Measurements from ENCODE around the gene TPX2.

Gene TPX2

DNA sequence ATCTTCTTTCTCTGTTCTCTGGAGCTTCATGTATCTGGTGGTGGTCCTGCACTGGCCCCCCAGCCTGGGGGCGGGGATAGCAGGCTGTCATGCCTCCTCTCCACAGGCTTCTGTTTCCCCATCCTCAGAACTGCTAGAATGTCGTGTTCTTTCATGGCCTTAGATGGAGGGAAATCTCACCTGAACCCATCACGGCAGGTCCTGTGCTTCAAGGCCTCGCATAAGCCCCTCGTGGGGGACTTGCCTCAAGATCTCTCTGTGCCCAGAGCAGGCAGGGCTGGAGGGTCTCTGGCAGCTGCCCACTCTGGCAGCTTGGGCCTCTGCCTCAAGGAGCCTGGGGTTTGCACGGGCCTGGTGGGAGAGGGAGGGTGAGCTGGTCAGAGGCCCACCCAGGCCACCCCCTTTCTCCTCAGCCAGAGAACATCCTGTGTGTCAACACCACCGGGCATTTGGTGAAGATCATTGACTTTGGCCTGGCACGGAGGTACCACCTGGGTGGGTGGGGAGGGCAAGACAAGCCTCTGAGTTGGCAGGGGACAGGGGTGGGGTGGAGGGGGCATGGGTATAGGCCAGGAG is 91.4 kb downstream of the TPX2 start:
- TF ChIP-seq, protein P1, sequence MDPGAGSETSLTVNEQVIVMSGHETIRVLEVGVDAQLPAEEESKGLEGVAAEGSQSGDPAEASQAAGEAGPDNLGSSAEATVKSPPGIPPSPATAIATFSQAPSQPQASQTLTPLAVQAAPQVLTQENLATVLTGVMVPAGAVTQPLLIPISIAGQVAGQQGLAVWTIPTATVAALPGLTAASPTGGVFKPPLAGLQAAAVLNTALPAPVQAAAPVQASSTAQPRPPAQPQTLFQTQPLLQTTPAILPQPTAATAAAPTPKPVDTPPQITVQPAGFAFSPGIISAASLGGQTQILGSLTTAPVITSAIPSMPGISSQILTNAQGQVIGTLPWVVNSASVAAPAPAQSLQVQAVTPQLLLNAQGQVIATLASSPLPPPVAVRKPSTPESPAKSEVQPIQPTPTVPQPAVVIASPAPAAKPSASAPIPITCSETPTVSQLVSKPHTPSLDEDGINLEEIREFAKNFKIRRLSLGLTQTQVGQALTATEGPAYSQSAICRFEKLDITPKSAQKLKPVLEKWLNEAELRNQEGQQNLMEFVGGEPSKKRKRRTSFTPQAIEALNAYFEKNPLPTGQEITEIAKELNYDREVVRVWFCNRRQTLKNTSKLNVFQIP (CRISPR knock-in tag; IDR thresholded peaks at IDR 0.05; ENCODE audit: borderline replicate concordance, low read depth) = no peak
- TF ChIP-seq ZNF70 (CRISPR knock-in tag; IDR thresholded peaks at IDR 0.05) = no peak
- no peak for TF ChIP-seq ZNF8 (CRISPR knock-in tag; IDR thresholded peaks at IDR 0.05)
- TF ChIP-seq BACH2 (CRISPR knock-in tag; IDR thresholded peaks at IDR 0.05; ENCODE audit: borderline replicate concordance) = no peak
- no peak for TF ChIP-seq ARNTL (CRISPR knock-in tag; IDR thresholded peaks at IDR 0.05; ENCODE audit: borderline replicate concordance, low read depth)
- TF ChIP-seq SNAI2 (CRISPR knock-in tag; IDR thresholded peaks at IDR 0.05) = no peak
- no peak for TF ChIP-seq ESRRG (CRISPR knock-in tag; IDR thresholded peaks at IDR 0.05)
- no peak for TF ChIP-seq OSR1 (CRISPR knock-in tag; IDR thresholded peaks at IDR 0.05)
- no peak for TF ChIP-seq CSRNP3 (CRISPR knock-in tag; IDR thresholded peaks at IDR 0.05)
- TF ChIP-seq, protein P2, sequence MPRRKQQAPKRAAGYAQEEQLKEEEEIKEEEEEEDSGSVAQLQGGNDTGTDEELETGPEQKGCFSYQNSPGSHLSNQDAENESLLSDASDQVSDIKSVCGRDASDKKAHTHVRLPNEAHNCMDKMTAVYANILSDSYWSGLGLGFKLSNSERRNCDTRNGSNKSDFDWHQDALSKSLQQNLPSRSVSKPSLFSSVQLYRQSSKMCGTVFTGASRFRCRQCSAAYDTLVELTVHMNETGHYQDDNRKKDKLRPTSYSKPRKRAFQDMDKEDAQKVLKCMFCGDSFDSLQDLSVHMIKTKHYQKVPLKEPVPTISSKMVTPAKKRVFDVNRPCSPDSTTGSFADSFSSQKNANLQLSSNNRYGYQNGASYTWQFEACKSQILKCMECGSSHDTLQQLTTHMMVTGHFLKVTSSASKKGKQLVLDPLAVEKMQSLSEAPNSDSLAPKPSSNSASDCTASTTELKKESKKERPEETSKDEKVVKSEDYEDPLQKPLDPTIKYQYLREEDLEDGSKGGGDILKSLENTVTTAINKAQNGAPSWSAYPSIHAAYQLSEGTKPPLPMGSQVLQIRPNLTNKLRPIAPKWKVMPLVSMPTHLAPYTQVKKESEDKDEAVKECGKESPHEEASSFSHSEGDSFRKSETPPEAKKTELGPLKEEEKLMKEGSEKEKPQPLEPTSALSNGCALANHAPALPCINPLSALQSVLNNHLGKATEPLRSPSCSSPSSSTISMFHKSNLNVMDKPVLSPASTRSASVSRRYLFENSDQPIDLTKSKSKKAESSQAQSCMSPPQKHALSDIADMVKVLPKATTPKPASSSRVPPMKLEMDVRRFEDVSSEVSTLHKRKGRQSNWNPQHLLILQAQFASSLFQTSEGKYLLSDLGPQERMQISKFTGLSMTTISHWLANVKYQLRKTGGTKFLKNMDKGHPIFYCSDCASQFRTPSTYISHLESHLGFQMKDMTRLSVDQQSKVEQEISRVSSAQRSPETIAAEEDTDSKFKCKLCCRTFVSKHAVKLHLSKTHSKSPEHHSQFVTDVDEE (CRISPR knock-in tag; IDR thresholded peaks at IDR 0.05) = no peak
- TF ChIP-seq PPARA (CRISPR knock-in tag; IDR thresholded peaks at IDR 0.05; ENCODE audit: borderline replicate concordance) = no peak
- no peak for TF ChIP-seq ZC3H10 (CRISPR knock-in tag; IDR thresholded peaks at IDR 0.05)
- no peak for TF ChIP-seq PATZ1 (CRISPR knock-in tag; IDR thresholded peaks at IDR 0.05; ENCODE audit: borderline replicate concordance)
- no peak for TF ChIP-seq ZNF565 (CRISPR knock-in tag; conservative IDR thresholded peaks at IDR 0.05; ENCODE audit: low read depth)
- no peak for TF ChIP-seq TOX (CRISPR knock-in tag; IDR thresholded peaks at IDR 0.05; ENCODE audit: borderline replicate concordance)
- no peak for TF ChIP-seq TCF4 (CRISPR knock-in tag; IDR thresholded peaks at IDR 0.05; ENCODE audit: borderline replicate concordance)
- no peak for TF ChIP-seq ZFP30 (CRISPR knock-in tag; IDR thresholded peaks at IDR 0.05)
- no peak for TF ChIP-seq CSDC2 (CRISPR knock-in tag; IDR thresholded peaks at IDR 0.05)
- no peak for TF ChIP-seq RARB (CRISPR knock-in tag; IDR thresholded peaks at IDR 0.05)
- no peak for TF ChIP-seq ISL1 (CRISPR knock-in tag; IDR thresholded peaks at IDR 0.05)
- no peak for ATAC-seq

DNA sequence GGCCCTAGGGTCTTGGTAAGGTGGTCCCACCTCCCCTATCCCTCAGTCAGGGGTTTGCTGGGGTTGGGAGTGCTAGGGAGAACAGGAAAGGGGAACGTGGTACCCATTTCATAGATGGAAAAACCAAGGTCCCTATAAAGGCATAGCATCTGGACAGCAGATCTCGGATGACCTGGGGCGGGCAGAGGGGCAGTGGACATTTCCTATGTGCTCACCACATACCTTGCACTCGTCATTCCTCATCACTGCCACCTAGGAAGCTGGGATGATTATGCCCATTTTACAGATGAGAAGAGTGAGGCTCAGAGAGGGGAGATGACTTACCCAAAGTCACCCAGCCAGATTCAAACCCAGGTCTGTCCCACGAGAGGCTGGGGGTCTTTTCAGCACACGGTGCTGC is 92.1 kb downstream of the TPX2 start:
- no peak for TF ChIP-seq RARB (CRISPR knock-in tag; IDR thresholded peaks at IDR 0.05)
- TF ChIP-seq, protein P3, sequence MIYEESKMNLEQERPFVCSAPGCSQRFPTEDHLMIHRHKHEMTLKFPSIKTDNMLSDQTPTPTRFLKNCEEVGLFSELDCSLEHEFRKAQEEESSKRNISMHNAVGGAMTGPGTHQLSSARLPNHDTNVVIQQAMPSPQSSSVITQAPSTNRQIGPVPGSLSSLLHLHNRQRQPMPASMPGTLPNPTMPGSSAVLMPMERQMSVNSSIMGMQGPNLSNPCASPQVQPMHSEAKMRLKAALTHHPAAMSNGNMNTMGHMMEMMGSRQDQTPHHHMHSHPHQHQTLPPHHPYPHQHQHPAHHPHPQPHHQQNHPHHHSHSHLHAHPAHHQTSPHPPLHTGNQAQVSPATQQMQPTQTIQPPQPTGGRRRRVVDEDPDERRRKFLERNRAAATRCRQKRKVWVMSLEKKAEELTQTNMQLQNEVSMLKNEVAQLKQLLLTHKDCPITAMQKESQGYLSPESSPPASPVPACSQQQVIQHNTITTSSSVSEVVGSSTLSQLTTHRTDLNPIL (CRISPR knock-in tag; IDR thresholded peaks at IDR 0.05; ENCODE audit: low read depth) = no peak

DNA sequence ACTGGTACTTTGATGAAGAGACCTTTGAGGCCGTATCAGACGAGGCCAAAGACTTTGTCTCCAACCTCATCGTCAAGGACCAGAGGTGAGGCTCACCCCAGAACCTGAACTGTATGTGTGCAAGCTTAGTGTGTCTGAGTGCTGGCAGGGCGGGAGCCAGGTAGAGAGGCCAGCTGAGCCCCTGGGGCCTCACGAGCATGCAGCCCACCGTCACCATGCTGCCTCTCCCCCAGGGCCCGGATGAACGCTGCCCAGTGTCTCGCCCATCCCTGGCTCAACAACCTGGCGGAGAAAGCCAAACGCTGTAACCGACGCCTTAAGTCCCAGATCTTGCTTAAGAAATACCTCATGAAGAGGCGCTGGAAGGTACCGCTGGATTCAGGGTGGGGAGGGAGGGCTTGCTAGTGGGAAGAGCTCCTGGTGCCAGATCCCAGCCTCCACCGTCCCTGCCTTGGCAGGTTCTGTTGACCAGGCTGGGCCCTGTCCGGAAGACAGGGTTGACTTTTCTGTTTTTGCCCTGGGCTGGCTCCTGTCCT is 92.7 kb downstream of the TPX2 start:
- no peak for ATAC-seq
- TF ChIP-seq ARNTL (CRISPR knock-in tag; IDR thresholded peaks at IDR 0.05; ENCODE audit: borderline replicate concordance, low read depth) = no peak
- TF ChIP-seq CSRNP3 (CRISPR knock-in tag; IDR thresholded peaks at IDR 0.05) = no peak
- no peak for TF ChIP-seq ZFP30 (CRISPR knock-in tag; IDR thresholded peaks at IDR 0.05)
- TF ChIP-seq PPARA (CRISPR knock-in tag; IDR thresholded peaks at IDR 0.05; ENCODE audit: borderline replicate concordance) = no peak
- no peak for TF ChIP-seq ESRRG (CRISPR knock-in tag; IDR thresholded peaks at IDR 0.05)
- no peak for TF ChIP-seq BACH2 (CRISPR knock-in tag; IDR thresholded peaks at IDR 0.05; ENCODE audit: borderline replicate concordance)
- no peak for TF ChIP-seq ISL1 (CRISPR knock-in tag; IDR thresholded peaks at IDR 0.05)
- TF ChIP-seq, protein P2 (CRISPR knock-in tag; IDR thresholded peaks at IDR 0.05) = no peak
- TF ChIP-seq ZC3H10 (CRISPR knock-in tag; IDR thresholded peaks at IDR 0.05) = no peak
- TF ChIP-seq RARB (CRISPR knock-in tag; IDR thresholded peaks at IDR 0.05) = no peak
- no peak for TF ChIP-seq ZNF70 (CRISPR knock-in tag; IDR thresholded peaks at IDR 0.05)
- no peak for TF ChIP-seq ZNF565 (CRISPR knock-in tag; conservative IDR thresholded peaks at IDR 0.05; ENCODE audit: low read depth)

More for the DNA sequence above, 92.1 kb downstream of the TPX2 start:
- no peak for ATAC-seq
